Endothelial cell of umbilical vein (primary cell): ENCODE measurements around the gene MPL. TPM values are rescaled to one million over a fixed set of nuclear protein-coding genes. Genes with fewer than 3 reads are reported as not detected.

Experiments
- BruUV-seq: library from RNA; stranded (reverse); fragments of 400-500 nt; replicated peaks from 2 replicates; lab custom pipeline; 2021; lab: Mats Ljungman, UMichigan
- CTCF ChIA-PET: fragments of 300-600, 350-600 bp; sonication (Branson Sonifier 250); formaldehyde crosslinking; loops from one replicate; lab custom pipeline; 2021; ENCODE audit warnings: antibody characterized with exemption, inconsistent platforms; lab: Charles Lee
- POLR2A ChIA-PET: fragments of 300-600, 350-600 bp; sonication (Branson Sonifier 250); formaldehyde crosslinking; loops from one replicate; lab custom pipeline; 2021; ENCODE audit warnings: antibody characterized with exemption, inconsistent platforms; lab: Charles Lee
- DNase-seq: peaks from one replicate; pipeline ENCODE4 v3.0.0-alpha.2; 2011; ENCODE audit warnings: low read depth, low spot score
- FAIRE-seq: peaks from 2 replicates; lab custom pipeline; 2011; peaks lifted over from hg19 to GRCh38; lab: Jason Lieb, UNC
- H2AFZ ChIP-seq: 2 replicates; pipeline ENCODE4 v1.6.0; 2012; ENCODE audit warnings: low read depth, low read length, control low read depth, inconsistent platforms
- H3K27ac ChIP-seq: 2 replicates; pipeline ENCODE4 v1.5.1; 2011; ENCODE audit warnings: low read depth, mild to moderate bottlenecking, control low read depth, low read length, moderate library complexity; ENCODE audit not compliant: insufficient read depth
- H3K27me3 ChIP-seq, 2 experiments: 2 replicates each; pipeline versions ENCODE4 v1.6.0 to v1.6.1; 2011; ENCODE audit warnings: low read length in 2 of 2, mixed read lengths in 1 of 2; ENCODE audit not compliant: control insufficient read depth in 2 of 2, insufficient read depth in 2 of 2
- H3K36me3 ChIP-seq, 2 experiments: 2 replicates in 1 of 2; 3 replicates in 1 of 2; pipeline ENCODE4 v1.5.1; 2011; ENCODE audit warnings: low read length in 2 of 2, mild to moderate bottlenecking in 1 of 2, moderate library complexity in 1 of 2; ENCODE audit not compliant: control insufficient read depth in 2 of 2, insufficient read depth in 2 of 2; ENCODE audit errors: extremely low read depth in 1 of 2
- H3K4me1 ChIP-seq: 3 replicates; pipeline ENCODE4 v1.5.1; 2011; ENCODE audit warnings: mild to moderate bottlenecking, low read length; ENCODE audit not compliant: control insufficient read depth, insufficient read depth; ENCODE audit errors: extremely low read depth
- H3K4me2 ChIP-seq: 2 replicates; pipeline ENCODE4 v1.6.1; 2011; ENCODE audit warnings: low read length, control low read depth, mixed read lengths; ENCODE audit not compliant: insufficient read depth
- H3K4me3 ChIP-seq, 3 experiments: fragments of 200-600 bp in 1 of 3; sonication (generic), shearing (Covaris generic) in 1 of 3; replicated peaks in 1 of 3; 2 replicates each; pipeline ENCODE4 v1.5.1; 2011 to 2016; ENCODE audit warnings: control low read depth in 3 of 3, low read length in 3 of 3, mild to moderate bottlenecking in 2 of 3, inconsistent platforms in 1 of 3, low read depth in 1 of 3, moderate library complexity in 1 of 3; ENCODE audit not compliant: insufficient read depth in 1 of 3
- H3K79me2 ChIP-seq: 2 replicates; pipeline ENCODE4 v1.6.0; 2012; ENCODE audit warnings: low read length, inconsistent platforms; ENCODE audit not compliant: control insufficient read depth, insufficient read depth
- H3K9ac ChIP-seq: replicated peaks from 2 replicates; pipeline ENCODE3; 2011; ENCODE audit warnings: low read length, control low read depth; ENCODE audit not compliant: insufficient read depth; ENCODE audit errors: extremely low read depth
- H3K9me1 ChIP-seq: replicated peaks from 3 replicates; pipeline ENCODE4 v1.6.0; 2011; ENCODE audit warnings: mild to moderate bottlenecking, low read length; ENCODE audit not compliant: control insufficient read depth, insufficient read depth; ENCODE audit errors: extremely low read depth
- H3K9me3 ChIP-seq: replicated peaks from 2 replicates; pipeline ENCODE4 v1.5.1; 2012; ENCODE audit warnings: low read length, inconsistent platforms; ENCODE audit not compliant: control insufficient read depth, insufficient read depth
- H4K20me1 ChIP-seq: replicated peaks from 2 replicates; pipeline ENCODE3; 2011; ENCODE audit warnings: mild to moderate bottlenecking, low read length; ENCODE audit not compliant: control insufficient read depth, insufficient read depth; ENCODE audit errors: extremely low read depth
- EZH2 ChIP-seq: IDR thresholded peaks from 2 replicates; pipeline ENCODE4 v1.6.1; 2012; ENCODE audit warnings: borderline replicate concordance, low read depth, mild to moderate bottlenecking, moderate library complexity, low read length, inconsistent platforms; ENCODE audit not compliant: severe bottlenecking
- FOS ChIP-seq: IDR thresholded peaks from 2 replicates; pipeline ENCODE4 v1.6.1; 2011; ENCODE audit warnings: mild to moderate bottlenecking, low read length, moderate library complexity, borderline replicate concordance; ENCODE audit not compliant: insufficient read depth
- GATA2 ChIP-seq: IDR thresholded peaks from 2 replicates; pipeline ENCODE4 v1.7.0; 2011; ENCODE audit warnings: low read depth, mild to moderate bottlenecking, moderate library complexity, mixed read lengths, low read length; ENCODE audit not compliant: insufficient read length, insufficient read depth
- JUN ChIP-seq: IDR thresholded peaks from 2 replicates; pipeline ENCODE4 v1.6.1; 2011; ENCODE audit warnings: borderline replicate concordance, low read depth; ENCODE audit not compliant: insufficient read length, insufficient read depth
- MYC ChIP-seq: IDR thresholded peaks from one replicate; pipeline ENCODE4 v1.6.1; 2011; ENCODE audit warnings: mild to moderate bottlenecking, low read depth, low read length
- POLR2A ChIP-seq: IDR thresholded peaks from 2 replicates; pipeline ENCODE4 v1.6.1; 2012; ENCODE audit warnings: low read depth, mild to moderate bottlenecking, control low read depth, low read length
- POLR2AphosphoS5 ChIP-seq: IDR thresholded peaks from 2 replicates; pipeline ENCODE4 v1.6.1; 2012; ENCODE audit warnings: low read depth, mild to moderate bottlenecking, control low read depth, low read length, moderate library complexity; ENCODE audit not compliant: insufficient read depth
- dilution Hi-C: fragments of 300-500 bp; cut with MboI; formaldehyde crosslinking; loops from one replicate; pipeline ENCODE4 v1.15.0; 2019; ENCODE audit warnings: low sequenced_read_pairs; ENCODE audit not compliant: extremely low pct_ligation_motif_present
- intact Hi-C: fragments of 100-400 bp; cut with micrococcal nuclease; formaldehyde crosslinking; loops from one replicate; pipeline ENCODE4 v1.10.0; 2022
- polyA plus RNA-seq, 4 experiments: library from polyadenylated mRNA; depleted of rRNA in 3 of 4; stranded (reverse) in 3 of 4; unstranded in 1 of 4; fragments of >200 nt; gene quantifications; 2 replicates each; pipeline versions ENCODE4 v1.2.1 to v1.2.3, GENCODE V29; 2011 to 2012; ENCODE audit warnings: missing spikeins in 1 of 4
- total RNA-seq: library from RNA; stranded (reverse); gene quantifications from 2 replicates; pipeline ENCODE4 v1.2.3, GENCODE V29; 2021
- TF ChIP-seq, protein P1 (sequence below): IDR thresholded peaks from 2 replicates; pipeline ENCODE4 v1.6.1; 2011; ENCODE audit not compliant: insufficient read depth, insufficient read length
- TF ChIP-seq, protein P2 (sequence below), 2 donors: IDR thresholded peaks; 1 replicate in 1 of 2; 2 replicates in 1 of 2; pipeline ENCODE4 v1.5.1; 2011; ENCODE audit warnings: low read length in 2 of 2, mild to moderate bottlenecking in 2 of 2, moderate library complexity in 2 of 2, control low read depth in 1 of 2, inconsistent platforms in 1 of 2, low read depth in 1 of 2; ENCODE audit not compliant: insufficient read depth in 1 of 2; ENCODE audit errors: extremely low read depth in 1 of 2

MPL gene
- total and polyA plus RNA-seq, 2 donors (not counting 3 experiments of a cell fraction or from before 2014, with no cell fraction given) = 0.14 to 0.24 TPM

DNA sequence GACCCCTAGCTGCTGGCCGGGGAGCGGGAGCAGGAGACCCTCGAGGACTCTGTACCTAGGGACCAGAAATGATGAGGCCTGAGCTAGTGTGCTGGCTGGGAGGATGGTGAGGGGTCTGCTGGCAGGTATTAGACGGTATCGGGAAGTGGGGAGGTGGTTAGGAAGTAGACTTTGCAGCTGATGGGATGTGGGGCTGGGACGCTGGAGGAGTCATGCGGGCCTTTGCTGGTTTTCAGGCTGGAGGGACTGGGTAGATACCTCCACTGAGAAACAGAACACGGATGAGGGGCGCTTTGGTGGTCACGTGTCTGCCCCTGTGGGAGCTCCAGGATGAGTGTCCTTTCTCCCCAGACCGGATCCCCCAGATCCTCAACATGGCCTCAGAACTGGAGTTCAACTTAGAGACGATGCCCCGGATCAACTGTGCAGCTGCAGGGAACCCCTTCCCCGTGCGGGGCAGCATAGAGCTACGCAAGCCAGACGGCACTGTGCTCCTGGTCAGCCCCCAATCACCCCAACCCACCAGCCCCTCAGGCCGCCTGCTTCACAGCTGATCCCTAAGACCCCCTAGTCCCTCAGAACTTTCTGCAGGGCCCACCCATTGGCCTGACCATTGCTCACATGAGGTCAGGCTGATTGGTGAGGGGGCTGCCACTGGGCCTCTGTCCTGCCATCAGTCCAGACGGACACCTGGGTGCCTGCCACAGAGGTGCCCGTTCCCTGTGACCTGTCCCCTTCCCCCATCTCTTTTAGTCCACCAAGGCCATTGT lies 28.8 kb upstream of the MPL start:
- Histone ChIP-seq H3K9ac (no peak overlapping the region), H2AFZ (no peak overlapping the region), H3K79me2 (peaks cover 47% of the 10 kb centered on the region), H4K20me1 (no peaks in the 10 kb centered on the region), H3K9me3 (no peaks in the 10 kb centered on the region), H3K4me2 (no peak overlapping the region), H3K27me3 (no peaks in the 10 kb centered on the region), H3K27ac (no peak overlapping the region), H3K4me1 (peaks cover 8% of the 10 kb centered on the region), H3K9me1 (no peaks in the 10 kb centered on the region), H3K36me3 (peaks cover 48 to 88% of the 10 kb centered on the region in 2 experiments), H3K4me3 (no peak overlapping the region)
- TF ChIP-seq, protein P1, sequence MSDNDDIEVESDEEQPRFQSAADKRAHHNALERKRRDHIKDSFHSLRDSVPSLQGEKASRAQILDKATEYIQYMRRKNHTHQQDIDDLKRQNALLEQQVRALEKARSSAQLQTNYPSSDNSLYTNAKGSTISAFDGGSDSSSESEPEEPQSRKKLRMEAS = no peak
- TF ChIP-seq JUN (no peak), EZH2 (no peak), POLR2AphosphoS5 (no peak), POLR2A (no peak), GATA2 (no peak), MYC (no peak), FOS (no peak)
- TF ChIP-seq, protein P2, sequence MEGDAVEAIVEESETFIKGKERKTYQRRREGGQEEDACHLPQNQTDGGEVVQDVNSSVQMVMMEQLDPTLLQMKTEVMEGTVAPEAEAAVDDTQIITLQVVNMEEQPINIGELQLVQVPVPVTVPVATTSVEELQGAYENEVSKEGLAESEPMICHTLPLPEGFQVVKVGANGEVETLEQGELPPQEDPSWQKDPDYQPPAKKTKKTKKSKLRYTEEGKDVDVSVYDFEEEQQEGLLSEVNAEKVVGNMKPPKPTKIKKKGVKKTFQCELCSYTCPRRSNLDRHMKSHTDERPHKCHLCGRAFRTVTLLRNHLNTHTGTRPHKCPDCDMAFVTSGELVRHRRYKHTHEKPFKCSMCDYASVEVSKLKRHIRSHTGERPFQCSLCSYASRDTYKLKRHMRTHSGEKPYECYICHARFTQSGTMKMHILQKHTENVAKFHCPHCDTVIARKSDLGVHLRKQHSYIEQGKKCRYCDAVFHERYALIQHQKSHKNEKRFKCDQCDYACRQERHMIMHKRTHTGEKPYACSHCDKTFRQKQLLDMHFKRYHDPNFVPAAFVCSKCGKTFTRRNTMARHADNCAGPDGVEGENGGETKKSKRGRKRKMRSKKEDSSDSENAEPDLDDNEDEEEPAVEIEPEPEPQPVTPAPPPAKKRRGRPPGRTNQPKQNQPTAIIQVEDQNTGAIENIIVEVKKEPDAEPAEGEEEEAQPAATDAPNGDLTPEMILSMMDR (IDR thresholded peaks at IDR 0.05; ENCODE audit: extremely low read depth in 1 of 2, insufficient read depth in 1 of 2, low read depth in 1 of 2, low read length in 2 of 2) = no peak
- no TSS peak for BruUV-seq
- no peak for FAIRE-seq
- ChIA-PET POLR2A (interaction anchor here (1.3 to 1.5 kb wide), 2 partner anchors 8 to 70 kb away, joined by 3 read pairs; partner anchors contain the start of gene TIE1), CTCF (interaction anchor here (0.9 to 1.4 kb wide), 3 partner anchors 69 to 106 kb away, joined by 3 to 5 read pairs (median 4); no protein-coding TSS in a partner anchor)
- dilution Hi-C loops = no loop called here
- intact Hi-C loops = no loop called here
- no peak for DNase-seq
